MM.1S (cell line): ENCODE data around the gene MTHFR.

Source experiments
- DNase-seq: peaks from one replicate; pipeline ENCODE4 v3.0.0-alpha.2; 2015
- H2AFZ ChIP-seq: fragments of 300-600 bp; sonication (generic); 2 replicates; pipeline ENCODE4 v1.6.0; 2016; ENCODE audit warnings: antibody characterized with exemption, low read length
- H3F3A ChIP-seq: fragments of 300-600 bp; sonication (generic); 2 replicates; pipeline ENCODE4 v1.6.1; 2016; ENCODE audit warnings: mild to moderate bottlenecking, antibody characterized with exemption, low read length, moderate library complexity, mixed read lengths; ENCODE audit not compliant: insufficient read depth
- H3K27ac ChIP-seq: fragments of 300-600 bp; sonication (generic); 2 replicates; pipeline ENCODE4 v1.5.1; 2016; ENCODE audit warnings: mild to moderate bottlenecking, low read length
- H3K27me3 ChIP-seq: fragments of 300-600 bp; sonication (generic); replicated peaks from 2 replicates; pipeline ENCODE4 v1.6.0; 2016; ENCODE audit warnings: low read length; ENCODE audit not compliant: insufficient read depth
- H3K36me3 ChIP-seq: fragments of 300-600 bp; sonication (generic); replicated peaks from 2 replicates; pipeline ENCODE4 v1.6.1; 2016; ENCODE audit warnings: mild to moderate bottlenecking, low read length, mixed read lengths; ENCODE audit not compliant: insufficient read depth
- H3K4me1 ChIP-seq: fragments of 300-600 bp; sonication (generic); 2 replicates; pipeline ENCODE4 v1.6.1; 2016; ENCODE audit warnings: low read length, mixed read lengths
- H3K4me2 ChIP-seq: fragments of 300-600 bp; sonication (generic); 2 replicates; pipeline ENCODE4 v1.6.0; 2016; ENCODE audit warnings: low read depth, low read length
- H3K4me3 ChIP-seq: fragments of 300-600 bp; sonication (generic); 2 replicates; pipeline ENCODE4 v1.5.1; 2016; ENCODE audit warnings: low read length, mixed read lengths
- H3K79me2 ChIP-seq: fragments of 300-600 bp; sonication (generic); 2 replicates; pipeline ENCODE4 v1.6.1; 2016; ENCODE audit warnings: mixed run types, low read length, mixed read lengths
- H3K9ac ChIP-seq: fragments of 300-600 bp; sonication (generic); 2 replicates; pipeline ENCODE4 v1.6.1; 2016; ENCODE audit warnings: low read length, mixed read lengths
- H3K9me2 ChIP-seq: fragments of 300-600 bp; sonication (generic); replicated peaks from 2 replicates; pipeline ENCODE4 v1.6.1; 2016; ENCODE audit warnings: mild to moderate bottlenecking, low read length, mixed read lengths; ENCODE audit not compliant: insufficient read depth
- H3K9me3 ChIP-seq: fragments of 300-600 bp; sonication (generic); replicated peaks from 2 replicates; pipeline ENCODE4 v1.6.1; 2016; ENCODE audit warnings: mild to moderate bottlenecking, low read length, mixed read lengths; ENCODE audit not compliant: insufficient read depth
- H4K20me1 ChIP-seq: fragments of 300-600 bp; sonication (generic); 2 replicates; pipeline ENCODE4 v1.6.1; 2016; ENCODE audit warnings: mild to moderate bottlenecking, low read length, moderate library complexity, mixed read lengths; ENCODE audit not compliant: insufficient read depth
- EZH2 ChIP-seq: fragments of 300-600 bp; sonication (generic); optimal IDR thresholded peaks from 2 replicates; pipeline ENCODE3; 2017; ENCODE audit warnings: low read depth, mild to moderate bottlenecking, antibody characterized with exemption, low read length, mixed read lengths
- EZH2phosphoT487 ChIP-seq: fragments of 300-600 bp; sonication (generic); IDR thresholded peaks from 2 replicates; pipeline ENCODE4 v1.6.1; 2018; ENCODE audit warnings: antibody characterized with exemption, low read length
- TF ChIP-seq, protein P1 (sequence below): fragments of 300-600 bp; sonication (generic); IDR thresholded peaks from 2 replicates; pipeline ENCODE4 v1.5.1; 2016; ENCODE audit warnings: antibody characterized with exemption, low read length, mixed read lengths

MTHFR gene

DNA sequence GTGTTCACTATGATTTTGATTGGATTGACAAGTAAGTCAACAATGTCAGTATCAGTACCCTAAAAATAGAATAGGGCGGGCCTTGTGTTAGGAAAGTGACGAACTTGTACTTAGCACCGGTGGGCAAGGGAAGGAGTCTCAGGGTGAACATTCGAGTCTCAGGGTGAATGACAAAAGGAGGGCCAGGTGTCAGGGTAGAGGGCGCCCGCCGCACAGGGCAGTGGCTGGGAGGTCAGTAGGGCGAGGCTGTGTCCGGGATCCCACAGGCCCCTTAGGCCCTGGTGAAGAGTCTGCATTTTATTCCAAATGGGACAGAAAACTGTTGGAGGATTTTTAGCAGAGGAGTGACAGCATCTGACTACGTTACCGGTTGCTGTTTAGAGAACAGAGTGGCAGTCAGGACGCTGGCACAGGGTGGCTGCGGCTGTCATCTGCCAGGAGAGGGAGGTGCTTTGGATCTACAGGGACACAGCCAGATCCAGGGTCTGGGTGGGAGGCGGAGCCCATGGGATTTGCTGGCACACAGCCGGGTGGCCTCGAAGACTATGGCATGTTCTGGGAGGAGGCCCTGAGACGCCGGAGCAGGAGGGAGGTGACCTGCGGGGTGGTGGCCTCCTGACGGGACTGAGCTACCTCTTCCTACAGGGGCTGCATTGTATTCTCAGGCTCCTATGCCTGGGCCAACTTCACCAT is 58.8 kb downstream of the MTHFR start:
- 0 out of 2 replicates have a peak, but pooled peaks cover 3% of the 10 kb centered on the region for H3K4me1 ChIP-seq
- no peak overlapping the region for H2AFZ ChIP-seq
- TF ChIP-seq, protein P1, sequence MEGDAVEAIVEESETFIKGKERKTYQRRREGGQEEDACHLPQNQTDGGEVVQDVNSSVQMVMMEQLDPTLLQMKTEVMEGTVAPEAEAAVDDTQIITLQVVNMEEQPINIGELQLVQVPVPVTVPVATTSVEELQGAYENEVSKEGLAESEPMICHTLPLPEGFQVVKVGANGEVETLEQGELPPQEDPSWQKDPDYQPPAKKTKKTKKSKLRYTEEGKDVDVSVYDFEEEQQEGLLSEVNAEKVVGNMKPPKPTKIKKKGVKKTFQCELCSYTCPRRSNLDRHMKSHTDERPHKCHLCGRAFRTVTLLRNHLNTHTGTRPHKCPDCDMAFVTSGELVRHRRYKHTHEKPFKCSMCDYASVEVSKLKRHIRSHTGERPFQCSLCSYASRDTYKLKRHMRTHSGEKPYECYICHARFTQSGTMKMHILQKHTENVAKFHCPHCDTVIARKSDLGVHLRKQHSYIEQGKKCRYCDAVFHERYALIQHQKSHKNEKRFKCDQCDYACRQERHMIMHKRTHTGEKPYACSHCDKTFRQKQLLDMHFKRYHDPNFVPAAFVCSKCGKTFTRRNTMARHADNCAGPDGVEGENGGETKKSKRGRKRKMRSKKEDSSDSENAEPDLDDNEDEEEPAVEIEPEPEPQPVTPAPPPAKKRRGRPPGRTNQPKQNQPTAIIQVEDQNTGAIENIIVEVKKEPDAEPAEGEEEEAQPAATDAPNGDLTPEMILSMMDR, result no peak
- TF ChIP-seq EZH2phosphoT487, result no peak
- TF ChIP-seq EZH2, result no peak
- H4K20me1 ChIP-seq, result no peaks in the 10 kb centered on the region
- no peaks in the 10 kb centered on the region for H3K27me3 ChIP-seq
- H3K4me3 ChIP-seq, result no peak overlapping the region
- no peak overlapping the region for H3K27ac ChIP-seq
- H3K9me3 ChIP-seq, result no peaks in the 10 kb centered on the region
- H3K9me2 ChIP-seq, result no peaks in the 10 kb centered on the region
- H3K36me3 ChIP-seq, result no peaks in the 10 kb centered on the region
- H3K4me2 ChIP-seq, result no peak overlapping the region
- H3K79me2 ChIP-seq, result no peaks in the 10 kb centered on the region
- no peak overlapping the region for H3K9ac ChIP-seq
- no peak for DNase-seq
- H3F3A ChIP-seq, result no peaks in the 10 kb centered on the region

GRCh38 chr1:11746092-11746491 is 59.7 kb downstream of the MTHFR start:
- Histone ChIP-seq H3K9me2 (no peaks in the 10 kb centered on the region), H3K36me3 (no peaks in the 10 kb centered on the region), H3F3A (no peaks in the 10 kb centered on the region), H3K4me1 (peaks cover 9% of the 10 kb centered on the region), H3K27me3 (no peaks in the 10 kb centered on the region), H3K9ac (no peak overlapping the region), H4K20me1 (no peaks in the 10 kb centered on the region), H3K4me2 (no peak overlapping the region), H3K79me2 (no peaks in the 10 kb centered on the region), H2AFZ (no peak overlapping the region), H3K27ac (no peak overlapping the region), H3K9me3 (no peaks in the 10 kb centered on the region), H3K4me3 (no peak overlapping the region)
- TF ChIP-seq EZH2 (no peak), EZH2phosphoT487 (no peak)
- TF ChIP-seq, protein P1, result no peak
- DNase-seq, result no peak

GRCh38 chr1:11744287-11744686 is 61.5 kb downstream of the MTHFR start:
- H3F3A ChIP-seq, result no peaks in the 10 kb centered on the region
- no peaks in the 10 kb centered on the region for H3K79me2 ChIP-seq
- H3K4me2 ChIP-seq, result no peak overlapping the region
- H3K4me3 ChIP-seq, result no peak overlapping the region
- peaks cover 19% of the 10 kb centered on the region for H3K4me1 ChIP-seq
- H3K27me3 ChIP-seq, result no peaks in the 10 kb centered on the region
- H3K9ac ChIP-seq, result no peak overlapping the region
- TF ChIP-seq EZH2, result no peak
- TF ChIP-seq EZH2phosphoT487, result no peak
- TF ChIP-seq, protein P1, result no peak
- no peaks in the 10 kb centered on the region for H4K20me1 ChIP-seq
- H2AFZ ChIP-seq, result no peak overlapping the region
- H3K9me3 ChIP-seq, result no peaks in the 10 kb centered on the region
- no peak for DNase-seq
- no peaks in the 10 kb centered on the region for H3K36me3 ChIP-seq
- H3K9me2 ChIP-seq, result no peaks in the 10 kb centered on the region
- H3K27ac ChIP-seq, result no peak overlapping the region
